ENCODE measurements around the gene HOXB9. TPM values are rescaled to one million over a fixed set of nuclear protein-coding genes. Genes with fewer than 3 reads are reported as not detected.

HOXB9 gene
- total RNA-seq, 1 donor from 2014 or later: 0.13 TPM

DNA sequence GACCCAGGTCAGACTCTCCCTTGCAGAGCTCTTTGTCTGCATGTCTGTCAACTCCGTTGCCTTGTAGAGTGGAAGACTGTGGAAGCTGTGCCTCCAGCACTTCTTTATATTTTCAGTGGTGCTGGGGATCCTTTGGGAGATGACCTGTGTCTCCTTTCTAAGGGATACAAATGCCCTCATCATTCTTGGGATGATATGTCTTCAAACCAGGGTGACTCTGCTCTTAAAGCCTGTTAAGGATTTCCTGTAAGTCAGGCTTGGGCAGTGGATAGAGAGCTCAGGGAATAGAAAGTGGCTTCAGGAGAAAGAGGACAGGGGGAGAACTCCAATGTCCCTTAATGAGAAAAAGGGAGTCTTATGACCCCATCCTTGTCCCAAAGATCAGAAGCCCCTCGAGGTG is 37.6 kb downstream of the HOXB9 start:
- DNase-seq (ENCODE audit: low spot score) (no peak), ATAC-seq (no peak)

DNA sequence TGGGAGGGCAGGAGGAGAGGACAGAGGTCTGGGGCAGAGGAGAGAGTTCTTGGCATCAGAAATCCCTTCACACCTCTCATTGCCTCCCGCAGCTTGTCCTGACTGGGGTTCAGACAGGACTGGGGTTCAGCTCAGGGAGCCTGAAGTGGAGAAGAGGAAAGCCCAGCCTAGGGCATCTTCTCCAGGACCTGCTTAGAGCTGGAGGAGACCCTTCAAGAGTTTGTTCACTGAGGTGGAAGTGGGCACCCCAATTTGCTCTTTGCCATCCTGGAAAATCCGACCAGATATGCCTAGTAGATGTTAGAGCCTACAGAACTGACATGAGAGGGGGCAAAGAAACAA is 38.1 kb downstream of the HOXB9 start:
- no peak for DNase-seq (ENCODE audit: low spot score)
- ATAC-seq: no peak

DNA sequence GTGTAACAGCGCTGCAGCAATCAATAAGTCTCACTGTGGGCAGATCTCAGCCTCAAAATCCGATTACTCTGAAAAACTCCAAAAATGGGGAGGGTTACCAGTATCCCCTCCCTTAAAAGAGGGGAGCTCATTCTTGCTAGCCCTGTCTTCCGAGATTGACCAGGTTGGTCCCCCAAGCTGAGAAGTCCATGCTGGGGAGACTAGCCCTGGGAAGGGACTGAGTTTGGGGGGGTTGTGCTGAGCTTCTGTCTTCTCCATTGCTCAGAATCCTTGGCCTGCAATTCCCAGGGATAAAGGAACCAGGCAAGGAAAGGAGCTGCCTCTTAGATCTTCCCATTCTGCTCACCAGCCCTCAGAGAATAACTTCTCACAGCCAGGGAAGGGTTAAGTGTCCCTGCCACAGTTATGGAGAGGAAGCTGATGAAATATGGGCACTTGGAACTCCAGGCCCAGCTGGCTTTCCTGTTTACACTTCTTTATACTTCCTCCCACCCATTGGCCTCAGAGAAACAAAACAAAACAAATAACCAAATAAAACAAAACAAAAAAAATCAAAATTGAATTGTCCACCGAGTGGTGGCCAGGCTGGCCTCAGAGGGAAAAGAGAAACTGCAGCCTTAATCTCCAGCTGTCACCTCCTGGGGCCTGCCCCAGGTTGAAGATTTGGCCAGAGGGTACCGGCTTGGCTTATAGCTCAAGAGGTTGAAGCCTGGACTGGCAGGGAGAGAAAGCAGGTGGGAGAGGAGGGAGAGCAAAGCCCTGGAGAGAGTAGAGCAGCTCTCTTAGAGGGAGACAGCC is 38.7 kb downstream of the HOXB9 start:
- ATAC-seq: no peak

DNA sequence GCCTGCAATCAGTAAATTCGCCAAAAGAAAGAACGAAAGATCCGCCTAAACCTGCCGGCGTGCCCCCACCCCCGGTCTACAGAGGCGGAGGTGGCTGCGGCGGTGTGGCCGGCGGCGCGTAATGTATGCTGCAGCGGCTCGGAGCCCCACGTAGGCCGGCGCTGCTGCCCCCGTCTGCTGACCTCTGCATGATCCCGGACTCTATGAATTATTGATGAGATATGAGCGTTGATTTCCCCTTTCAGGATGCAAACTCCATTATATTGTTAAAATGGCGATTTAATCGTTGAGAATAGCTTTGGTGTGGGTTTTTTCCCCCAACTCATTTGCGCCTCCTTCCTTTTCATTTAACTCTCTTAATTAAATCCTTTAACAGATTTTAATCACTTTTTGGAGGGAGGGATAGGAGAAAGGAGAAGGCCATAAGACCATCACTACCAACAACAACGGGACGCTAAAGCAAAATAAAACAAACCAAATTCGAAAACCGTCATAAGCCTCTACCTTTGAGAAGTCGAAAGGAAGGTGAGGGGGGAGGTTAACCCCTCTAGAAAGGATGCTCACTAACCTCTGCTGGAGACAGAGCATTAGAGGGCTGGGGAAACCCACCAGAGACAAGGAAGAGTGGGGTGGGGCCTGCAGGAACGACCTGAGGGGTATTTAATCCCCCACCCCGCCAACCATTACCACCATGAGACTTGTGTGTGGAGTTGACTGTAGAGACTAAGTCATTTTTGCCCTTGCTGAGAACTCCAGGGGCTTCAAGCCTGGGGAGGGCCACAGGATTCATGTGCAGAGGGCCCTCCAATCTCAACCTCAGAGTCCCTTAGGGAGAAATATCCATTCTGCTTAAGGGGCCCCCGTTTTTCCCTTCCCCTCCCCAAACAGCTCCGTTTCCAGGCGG is 39.6 kb downstream of the HOXB9 start:
- no peak for ATAC-seq
- no peak for DNase-seq (ENCODE audit: low spot score)

More for the DNA sequence above, 38.7 kb downstream of the HOXB9 start:
- no peak for DNase-seq (ENCODE audit: low spot score)

DNA sequence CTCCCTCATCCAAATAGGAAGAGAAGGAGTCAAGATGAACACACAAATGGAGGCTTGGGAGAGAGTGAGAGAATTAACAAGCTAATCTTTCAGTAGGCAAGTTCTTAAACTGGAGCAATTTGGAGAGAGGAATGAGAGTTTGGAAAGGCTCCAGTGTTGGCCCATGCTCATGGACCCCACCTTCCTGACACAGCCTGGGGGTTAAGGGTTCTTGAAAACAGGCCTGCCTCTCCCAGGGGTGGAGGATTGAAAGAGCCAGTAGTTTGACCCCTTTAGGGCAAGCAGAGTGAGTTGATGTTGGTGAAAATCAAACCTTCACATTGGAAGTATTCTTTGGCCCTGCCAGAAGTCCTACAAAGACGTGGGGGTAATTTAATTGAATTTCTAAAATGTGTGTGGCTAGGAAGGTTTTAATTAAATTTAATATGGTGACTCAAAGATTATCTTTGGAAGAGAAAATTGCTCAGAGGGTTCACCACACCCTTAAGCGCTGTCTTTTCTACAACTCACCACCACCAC is 41.9 kb downstream of the HOXB9 start:
- ATAC-seq (no peak), DNase-seq (ENCODE audit: low spot score) (no peak)

DNA sequence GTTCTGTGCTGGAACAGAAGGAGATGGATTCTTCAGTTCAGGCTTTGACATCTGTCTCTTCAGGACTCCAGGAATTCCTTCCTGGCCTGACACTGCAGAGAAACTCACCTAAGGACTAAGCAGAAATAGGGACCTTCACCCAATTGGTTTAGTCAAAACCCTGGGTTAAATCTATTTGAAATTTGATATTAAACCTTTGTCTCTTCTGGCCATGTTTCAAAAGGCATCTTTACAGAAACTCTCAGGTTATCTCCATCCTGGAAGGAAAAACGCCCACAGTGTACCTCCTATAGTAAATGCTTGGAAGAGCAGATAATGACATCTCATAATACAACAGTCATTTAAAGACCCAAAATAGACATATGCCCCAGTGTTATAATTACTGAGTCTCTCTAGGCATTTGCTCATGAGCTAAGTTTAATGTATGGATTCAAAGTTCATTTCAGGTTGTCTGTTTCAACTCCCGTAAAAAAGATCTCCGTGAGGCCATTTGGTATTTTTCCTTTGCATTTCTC is 42.4 kb downstream of the HOXB9 start:
- no peak for DNase-seq (ENCODE audit: low spot score)
- no peak for ATAC-seq

DNA sequence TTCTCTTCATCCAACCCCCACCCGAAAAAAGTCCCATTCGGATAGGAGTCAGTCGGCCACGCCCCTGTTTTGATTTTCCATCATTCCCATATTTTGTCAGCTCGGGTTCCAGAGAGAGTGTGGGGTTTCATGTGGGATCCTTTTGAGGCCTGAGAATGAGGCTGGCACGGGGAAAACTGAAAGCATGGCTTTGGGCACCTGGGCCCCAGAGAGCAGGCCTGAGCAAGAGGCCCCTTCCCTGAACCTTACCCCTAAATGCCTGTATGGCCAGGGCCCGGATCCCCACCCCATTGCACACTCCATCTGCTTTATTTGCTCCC is 43.4 kb downstream of the HOXB9 start:
- DNase-seq (ENCODE audit: low spot score): no peak
- no peak for ATAC-seq

DNA sequence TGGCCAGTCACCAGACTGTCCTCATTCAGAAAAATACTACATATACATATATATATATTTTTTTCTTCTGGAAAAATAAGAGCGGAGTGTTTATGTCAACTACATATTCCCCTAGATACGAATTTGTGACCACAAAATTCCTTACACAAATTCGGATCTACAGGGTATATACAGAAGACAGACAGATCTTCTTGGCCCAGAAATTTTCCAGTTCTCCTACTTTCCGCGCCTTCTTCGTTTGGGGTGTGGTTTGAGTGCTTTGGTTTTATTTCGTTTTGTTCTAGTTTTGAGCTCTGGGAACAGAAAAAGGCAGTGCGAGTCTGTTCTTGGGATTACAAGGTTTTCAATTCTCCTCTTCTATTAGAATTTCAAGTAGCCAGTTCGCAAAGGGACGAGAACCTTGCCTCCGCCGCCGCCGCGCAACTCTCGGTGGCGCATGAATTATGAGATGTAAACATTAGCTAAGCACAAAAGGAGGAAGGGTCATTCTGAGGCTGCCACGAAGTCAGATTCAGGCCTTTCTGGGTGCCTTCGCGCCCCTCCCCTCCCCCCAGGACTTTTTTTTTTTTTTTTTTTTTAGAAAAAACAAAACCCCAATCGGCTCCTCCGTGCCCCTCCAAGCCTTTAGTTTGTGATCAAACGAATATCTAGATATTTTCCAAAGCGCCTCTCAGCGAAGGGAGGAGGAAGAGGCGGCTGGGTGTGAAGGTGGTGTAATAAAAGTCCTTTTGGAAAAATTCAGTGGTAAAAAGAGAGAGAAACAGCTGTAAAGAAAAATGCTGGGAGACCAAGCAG is 46.2 kb downstream of the HOXB9 start:
- DNase-seq (ENCODE audit: low spot score) (no peak), ATAC-seq (no peak)

DNA sequence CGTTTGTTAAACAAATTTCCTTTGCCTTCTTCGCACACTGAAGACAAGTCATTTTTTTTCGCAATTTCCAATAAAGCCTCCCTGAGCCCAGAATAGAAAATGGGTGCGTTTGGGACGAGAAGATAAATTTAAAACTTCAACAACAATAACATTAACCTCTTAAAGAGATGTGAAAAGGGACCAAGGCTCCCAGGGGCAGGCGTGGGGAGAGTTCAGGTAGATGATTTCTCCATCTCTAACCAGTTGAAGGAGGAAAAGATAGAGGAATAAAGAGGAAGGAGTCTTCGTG is 46.7 kb downstream of the HOXB9 start:
- ATAC-seq (no peak), DNase-seq (ENCODE audit: low spot score) (no peak)

DNA sequence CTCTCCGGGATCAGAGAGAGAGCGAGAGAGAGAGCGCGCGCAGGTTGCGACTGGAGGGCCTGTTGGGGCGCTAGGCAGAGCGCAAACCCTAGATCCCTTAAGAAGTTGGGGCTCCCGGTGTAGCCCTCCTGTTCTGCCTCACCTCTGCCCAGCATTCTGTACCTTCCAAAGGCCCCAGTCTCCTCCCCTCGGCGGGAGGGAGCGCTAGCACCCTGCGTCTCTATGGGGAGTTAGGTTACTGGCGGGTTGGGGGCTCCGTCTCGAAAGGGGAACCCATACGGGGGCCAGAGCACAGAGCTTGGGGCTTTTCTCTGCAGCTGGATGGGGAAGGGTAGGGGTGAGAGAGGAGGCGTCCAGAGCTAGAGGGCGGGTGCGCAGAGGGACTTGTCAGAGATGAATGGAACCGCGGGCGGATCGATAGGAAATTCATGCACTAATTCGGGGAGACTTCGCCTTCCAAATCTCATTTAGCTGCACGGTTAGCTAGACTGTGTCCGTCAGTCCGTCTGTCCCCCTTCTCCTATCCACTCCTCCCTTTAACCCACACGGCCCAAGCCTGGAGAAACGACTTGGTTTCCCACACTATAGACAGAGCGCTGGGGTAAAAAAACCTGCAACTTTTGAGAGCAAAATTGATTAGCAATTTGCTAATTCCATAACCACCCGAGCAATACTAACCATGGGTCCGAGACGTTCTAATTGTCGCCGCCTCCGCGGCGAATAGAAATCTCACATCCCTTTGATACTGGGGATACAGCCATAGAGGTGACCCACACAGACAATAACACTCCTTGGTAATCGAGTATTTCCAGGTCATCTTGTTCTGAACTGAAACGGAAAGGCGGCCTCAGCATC is 47.3 kb downstream of the HOXB9 start:
- ATAC-seq (peak; percentile 6), DNase-seq (ENCODE audit: low spot score) (no peak)

DNA sequence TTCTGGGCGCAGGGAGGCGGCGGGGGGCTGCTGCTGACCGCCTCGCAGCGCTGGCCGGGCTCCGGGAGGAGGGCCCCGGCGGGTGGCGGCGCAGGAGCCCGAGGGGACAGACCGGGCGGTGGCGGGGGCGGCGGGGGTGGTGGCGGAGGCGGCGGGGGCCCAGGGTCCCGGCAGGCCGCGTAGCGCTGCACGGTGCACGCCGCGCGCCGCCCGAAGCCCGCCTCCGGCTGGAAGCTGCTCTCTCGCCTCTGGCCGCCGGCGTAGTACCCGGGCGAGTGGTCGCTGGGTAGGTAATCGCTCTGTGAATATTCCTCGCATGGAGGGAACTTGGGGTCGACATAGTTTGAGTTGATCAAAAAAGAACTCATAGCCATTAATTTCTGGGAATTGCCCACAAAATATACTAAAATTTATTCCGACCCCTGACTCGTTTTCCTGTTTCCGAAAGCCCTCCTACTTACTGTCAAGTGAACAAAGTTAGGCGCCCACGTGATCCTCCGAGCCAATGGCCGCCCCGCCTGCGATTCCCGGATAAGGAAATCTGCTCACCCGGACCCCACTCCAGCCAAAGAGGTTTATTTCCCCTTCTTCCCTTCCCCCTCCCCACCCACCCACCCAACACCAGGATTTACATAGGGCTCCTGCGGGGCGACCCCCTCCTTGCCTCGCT is 48.1 kb downstream of the HOXB9 start, which contains the start of gene HOXB4:
HOXB4 (minus strand) TSS at position 405 of the 670 bp plus-strand sequence; CDS start at position 374, 31 bp downstream.
- DNase-seq (ENCODE audit: low spot score): peak; percentile 65
- ATAC-seq: peak; percentile 55

DNA sequence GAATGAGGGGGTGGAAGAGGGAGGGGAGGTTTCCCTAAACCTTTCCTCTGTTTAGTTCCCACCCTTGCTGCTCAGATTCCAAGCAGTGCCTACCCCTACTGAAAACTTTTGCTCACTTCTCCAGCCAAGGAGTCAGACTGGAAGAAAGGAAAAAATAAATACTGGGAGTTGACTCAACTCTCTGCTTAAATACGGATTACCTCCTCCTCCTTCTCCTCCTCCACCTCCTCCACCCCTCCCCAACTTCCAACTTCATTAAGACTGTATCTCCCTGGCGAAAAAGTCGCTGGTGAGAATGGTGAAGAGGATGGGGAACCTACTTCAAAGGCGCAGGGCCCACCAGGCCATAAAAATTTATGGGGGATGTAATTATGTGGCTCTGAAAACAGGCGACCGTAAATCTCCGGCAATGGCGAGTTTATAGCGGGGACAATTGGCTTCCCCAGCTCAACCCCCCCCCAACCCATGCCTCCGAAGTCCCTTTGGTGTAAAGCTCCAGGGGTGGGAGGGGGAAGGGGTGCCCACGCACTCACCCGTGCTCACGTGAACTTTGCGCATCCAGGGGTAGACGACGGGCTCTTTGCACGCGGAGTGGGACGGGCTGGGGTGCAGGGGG is 48.7 kb downstream of the HOXB9 start:
- no peak for DNase-seq (ENCODE audit: low spot score)
- ATAC-seq: no peak

DNA sequence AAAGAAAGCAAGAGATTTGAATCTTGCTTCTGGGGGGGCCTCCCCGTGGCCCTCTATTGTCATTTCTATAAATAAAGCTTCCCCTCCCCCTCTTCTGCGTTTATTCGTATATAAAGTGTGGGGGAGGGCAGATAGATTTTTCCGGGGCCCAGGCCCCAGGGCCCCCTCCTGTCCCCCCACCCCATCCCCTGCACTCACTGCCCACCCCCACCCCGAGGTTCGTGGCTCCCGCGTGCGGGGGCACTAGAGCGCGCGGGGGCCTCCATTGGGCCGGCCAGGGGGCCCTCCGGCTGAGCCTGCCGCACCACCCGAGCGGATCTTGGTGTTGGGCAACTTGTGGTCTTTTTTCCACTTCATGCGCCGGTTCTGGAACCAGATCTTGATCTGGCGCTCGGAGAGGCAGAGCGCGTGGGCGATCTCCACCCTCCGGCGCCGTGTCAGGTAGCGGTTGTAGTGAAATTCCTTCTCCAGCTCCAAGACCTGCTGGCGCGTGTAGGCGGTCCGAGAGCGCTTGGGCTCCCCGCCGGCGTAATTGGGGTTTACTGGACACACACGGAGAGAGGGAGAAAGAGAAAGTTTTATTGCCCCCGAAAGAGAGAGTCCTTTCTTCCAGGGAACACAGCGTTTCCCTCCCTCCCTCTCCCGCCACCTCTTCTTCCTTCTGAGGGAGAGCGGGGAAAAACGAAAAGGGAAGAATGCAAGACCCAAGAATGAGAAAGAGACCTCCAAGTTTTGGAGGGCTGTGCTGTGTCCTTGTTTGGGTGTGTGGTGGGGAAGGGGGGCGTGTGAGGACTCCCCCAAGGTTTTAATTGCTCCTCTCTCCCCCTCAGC is 49.5 kb downstream of the HOXB9 start:
- ATAC-seq (no peak), DNase-seq (ENCODE audit: low spot score) (no peak)

DNA sequence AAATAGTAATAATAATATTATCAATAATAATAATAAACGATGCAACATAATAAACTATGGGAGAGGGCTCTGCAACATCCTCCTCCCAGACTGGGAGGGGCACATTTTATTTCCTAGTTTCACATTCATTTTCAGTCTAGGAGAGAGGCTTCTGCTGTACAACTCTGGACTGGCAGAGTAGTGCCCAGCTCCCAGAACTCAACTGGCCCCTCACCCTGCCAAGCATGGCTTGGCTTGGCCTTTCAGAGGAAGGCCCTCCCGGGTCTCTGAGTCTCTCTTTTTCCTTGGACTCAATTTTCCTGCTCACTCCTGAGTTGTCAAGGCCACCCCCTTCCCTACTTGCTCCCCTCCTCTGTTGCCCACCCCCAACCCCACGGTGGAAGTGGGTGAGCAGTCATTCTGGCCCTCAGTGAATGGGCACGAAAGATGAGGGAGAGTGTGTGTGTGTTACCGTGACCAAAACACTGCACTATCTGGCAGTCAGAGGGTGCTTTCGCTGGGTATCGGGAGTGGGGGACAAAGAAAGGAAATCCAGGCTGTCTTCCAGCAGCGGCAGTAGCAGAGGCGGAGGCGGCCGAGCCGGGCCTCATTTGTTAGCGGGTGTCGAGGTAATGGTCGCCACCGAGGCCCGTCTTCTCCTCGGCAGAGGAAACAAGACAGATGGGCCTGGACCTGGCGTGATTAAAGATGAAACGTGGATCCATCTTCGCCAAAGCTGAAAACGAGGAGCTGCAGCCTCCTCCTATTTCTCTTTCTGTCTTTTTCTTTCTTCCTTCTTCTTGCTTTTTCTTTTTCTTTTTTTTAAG is 50.3 kb downstream of the HOXB9 start:
- ATAC-seq (peak; percentile 35), DNase-seq (ENCODE audit: low spot score) (no peak)

DNA sequence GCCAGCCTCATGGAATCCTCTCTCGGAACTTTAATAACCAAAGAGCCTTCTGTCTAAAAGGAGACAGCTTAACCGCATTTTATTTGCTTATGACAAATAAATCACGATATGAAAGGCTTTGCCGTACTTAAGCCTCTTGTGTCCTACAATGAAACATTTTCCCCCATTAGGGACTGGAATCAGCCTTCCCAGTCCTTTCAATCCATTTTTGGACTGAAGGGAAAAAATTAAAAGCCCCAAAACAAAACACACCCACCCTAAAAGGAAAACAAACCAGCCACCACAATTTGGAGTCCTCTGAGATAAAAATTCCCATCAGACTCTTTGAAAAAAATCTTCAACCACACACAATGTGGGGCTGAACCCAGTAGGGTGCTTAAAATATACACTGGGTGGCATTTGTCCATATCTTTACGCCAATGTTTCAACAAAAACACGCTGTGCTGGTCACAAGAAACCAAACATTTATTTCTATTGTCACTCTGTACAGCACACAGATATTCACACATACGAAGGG is 51.0 kb downstream of the HOXB9 start:
- DNase-seq (ENCODE audit: low spot score): no peak

DNA sequence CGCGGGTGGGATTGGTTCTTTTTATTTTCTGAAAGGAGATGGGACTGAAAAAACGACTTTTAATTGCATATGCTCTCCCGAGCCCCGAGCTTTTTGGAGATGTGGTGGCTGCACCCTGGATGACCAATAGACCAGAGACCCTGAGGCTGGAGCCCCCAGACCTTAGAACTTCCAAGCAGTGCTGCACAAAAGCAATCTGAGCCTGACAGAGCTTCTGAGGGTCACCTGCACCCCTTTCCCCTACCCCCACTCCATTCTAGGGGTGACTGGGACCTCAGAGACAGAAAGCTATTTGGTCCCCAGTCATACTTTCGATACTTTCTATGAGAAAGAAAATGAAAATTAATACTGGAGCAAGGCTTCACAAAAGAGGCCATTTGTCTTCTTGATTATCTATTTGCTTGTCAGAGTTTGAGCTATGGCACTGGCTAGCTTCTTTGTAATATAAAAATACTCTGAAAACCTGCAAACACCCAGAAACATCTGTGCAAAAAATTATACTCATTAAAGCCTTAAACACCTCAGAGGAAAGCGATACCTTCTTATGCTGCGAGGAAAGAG is 51.6 kb downstream of the HOXB9 start:
- ATAC-seq: no peak
- DNase-seq (ENCODE audit: low spot score): no peak

More for the DNA sequence above, 51.0 kb downstream of the HOXB9 start:
- no peak for ATAC-seq

All from left lobe of liver (tissue), 2 donors.